Measurements from ENCODE around the gene KCNE1.
"Not testable (repeated sequence)": the region's sequence is repeated elsewhere in the genome, so short reads cannot be mapped to it uniquely, and the experiment has no call there.

KCNE1 gene

DNA sequence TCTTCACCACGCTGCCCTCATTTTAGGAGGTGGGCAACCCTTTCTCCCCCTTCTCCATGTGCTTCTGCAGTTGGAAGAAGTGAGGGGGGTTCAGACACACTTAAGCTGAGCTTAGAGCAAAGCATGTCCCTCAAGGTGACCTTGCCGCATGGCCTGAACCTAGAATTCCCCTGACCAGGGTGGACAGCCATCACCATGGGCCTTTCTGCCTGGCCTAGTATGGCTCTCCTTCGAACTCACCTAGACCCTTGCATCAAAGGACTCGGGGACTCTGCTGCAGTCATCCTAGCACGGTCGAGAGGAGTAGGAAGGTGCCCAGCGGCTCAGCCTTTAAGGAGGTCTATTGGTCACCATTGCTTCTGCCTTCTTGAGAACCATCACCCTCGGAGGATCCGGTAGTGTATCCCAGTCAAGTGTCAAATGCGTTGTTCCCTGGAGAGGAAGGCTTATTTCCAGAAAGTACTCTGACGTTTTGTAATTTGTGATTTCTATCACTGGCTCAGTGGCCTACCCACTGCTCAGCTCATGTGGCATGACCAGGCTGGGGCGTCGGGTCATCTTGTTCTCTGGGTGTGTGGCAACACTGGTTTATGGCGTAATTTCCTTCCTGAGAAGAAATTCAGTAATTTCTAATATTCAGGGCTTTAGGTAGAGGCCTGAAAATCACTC is at the start of gene KCNE1:
TSS of gene KCNE1 (minus strand) at position 424 of the 669 bp plus-strand sequence. CDS start 62,576 bp downstream, outside the sequence.
- no peak for DNase-seq

DNA sequence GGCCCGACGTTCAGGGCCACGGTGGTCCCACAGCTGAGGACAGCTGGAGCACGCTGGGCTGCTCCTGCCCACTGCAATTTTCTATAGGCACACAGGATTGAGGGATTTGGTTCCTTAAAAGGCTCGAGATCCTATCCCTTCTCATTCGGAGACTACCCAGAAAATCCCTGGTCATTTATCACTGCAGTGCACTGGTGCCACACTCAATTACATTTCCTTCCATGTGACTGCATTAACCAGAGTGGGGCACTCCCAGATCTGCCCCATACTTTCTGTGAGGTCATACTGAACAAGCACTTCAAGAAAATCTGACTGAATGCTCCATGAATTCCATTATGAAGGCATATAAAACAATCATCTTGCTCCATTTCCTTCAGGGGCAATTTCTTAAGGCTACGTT is 49.8 kb upstream of the KCNE1 start:
- DNase-seq = no peak

DNA sequence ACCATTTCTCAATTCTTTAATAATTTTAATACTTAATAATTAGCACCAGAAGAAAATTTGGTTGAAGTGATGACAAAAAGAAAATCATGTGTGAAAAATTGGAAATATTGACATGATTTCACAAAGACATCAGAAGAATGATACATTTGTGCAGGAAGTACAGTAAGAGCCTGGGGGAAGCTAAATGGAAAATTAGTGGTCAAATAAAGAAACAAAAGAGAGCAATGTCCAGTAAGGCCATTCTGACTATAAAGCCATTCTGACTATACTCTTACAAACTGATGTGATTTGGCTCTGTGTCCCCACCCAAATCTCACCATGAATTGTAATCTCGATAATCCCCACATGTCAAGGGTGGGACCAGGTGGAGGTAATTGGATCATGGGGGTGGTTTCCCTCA is 48.6 kb upstream of the KCNE1 start:
- no peak for DNase-seq

GRCh38 chr21:34560021-34560420 is 48.0 kb upstream of the KCNE1 start:
- no peak for DNase-seq

DNA sequence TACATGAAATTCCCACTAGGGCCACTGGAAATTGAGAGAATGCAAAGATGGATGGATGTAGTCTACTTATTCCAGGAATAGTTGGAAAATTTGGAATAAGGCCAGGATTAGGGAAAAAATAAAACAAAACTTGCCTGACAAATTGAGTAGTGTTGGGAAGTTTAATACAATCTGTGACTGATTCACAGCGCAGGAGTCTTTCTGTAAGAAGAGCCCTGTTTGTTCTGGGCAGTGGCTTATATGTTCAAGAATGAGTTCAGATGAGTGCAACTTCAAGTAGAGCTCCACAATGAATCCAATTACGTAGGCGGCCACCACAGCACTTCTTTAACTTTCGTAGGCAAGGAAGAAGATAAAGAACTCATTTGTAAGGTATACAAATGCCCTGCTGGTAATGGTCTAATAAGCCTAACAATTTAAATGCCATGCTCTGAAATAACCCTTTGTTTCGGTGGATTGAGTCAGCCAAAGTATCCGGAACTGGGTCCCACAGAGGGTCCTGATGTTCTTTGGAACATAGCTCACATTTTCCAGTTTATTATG is 47.1 kb upstream of the KCNE1 start:
- DNase-seq = no peak

- DNase-seq = no peak
Observed at GRCh38 chr21:34558166-34558565, 46.2 kb upstream of the KCNE1 start.

DNA sequence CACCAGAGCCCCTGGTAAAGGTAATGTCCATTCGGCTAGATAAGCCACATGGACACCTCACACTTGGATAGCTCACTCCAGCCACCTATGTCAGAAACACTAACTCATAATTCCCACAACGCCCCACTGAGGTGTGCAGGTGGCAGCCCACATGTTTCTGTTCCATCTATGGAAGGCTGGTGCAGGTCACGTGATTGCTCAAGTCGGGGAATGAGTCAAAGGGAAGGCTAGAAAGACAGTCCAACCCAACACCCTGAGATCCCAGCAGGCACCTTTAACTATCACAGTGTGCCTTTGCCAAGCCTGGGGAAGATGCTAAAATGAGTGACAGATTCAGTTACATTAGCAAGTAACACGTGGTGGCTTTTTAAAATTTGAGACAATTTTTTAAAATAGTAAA is 45.3 kb upstream of the KCNE1 start:
- DNase-seq = no peak

- DNase-seq = not testable (repeated sequence)
Observed at GRCh38 chr21:34554670-34555069, 42.7 kb upstream of the KCNE1 start.

DNA sequence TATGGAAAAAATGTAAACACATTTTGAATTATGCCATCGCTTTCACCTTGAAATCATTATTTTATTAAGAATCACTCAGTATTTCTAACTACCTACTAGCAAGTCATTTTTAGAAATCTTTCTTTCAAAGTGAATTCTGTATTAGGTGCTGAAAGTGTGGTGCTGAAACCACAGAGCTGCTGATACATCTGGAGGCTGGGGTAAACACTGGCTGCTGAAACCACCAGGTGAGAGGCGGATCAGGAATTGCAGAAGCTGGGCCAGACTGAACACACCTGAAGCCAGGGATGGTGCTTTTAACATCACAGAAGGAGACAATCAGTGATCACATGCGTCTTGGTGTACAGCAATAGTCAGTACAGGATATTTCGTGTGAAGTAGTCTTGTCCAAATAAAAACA is 42.2 kb upstream of the KCNE1 start:
- no peak for DNase-seq

GRCh38 chr21:34553151-34553952 is 41.3 kb upstream of the KCNE1 start:
- DNase-seq = no peak

DNA sequence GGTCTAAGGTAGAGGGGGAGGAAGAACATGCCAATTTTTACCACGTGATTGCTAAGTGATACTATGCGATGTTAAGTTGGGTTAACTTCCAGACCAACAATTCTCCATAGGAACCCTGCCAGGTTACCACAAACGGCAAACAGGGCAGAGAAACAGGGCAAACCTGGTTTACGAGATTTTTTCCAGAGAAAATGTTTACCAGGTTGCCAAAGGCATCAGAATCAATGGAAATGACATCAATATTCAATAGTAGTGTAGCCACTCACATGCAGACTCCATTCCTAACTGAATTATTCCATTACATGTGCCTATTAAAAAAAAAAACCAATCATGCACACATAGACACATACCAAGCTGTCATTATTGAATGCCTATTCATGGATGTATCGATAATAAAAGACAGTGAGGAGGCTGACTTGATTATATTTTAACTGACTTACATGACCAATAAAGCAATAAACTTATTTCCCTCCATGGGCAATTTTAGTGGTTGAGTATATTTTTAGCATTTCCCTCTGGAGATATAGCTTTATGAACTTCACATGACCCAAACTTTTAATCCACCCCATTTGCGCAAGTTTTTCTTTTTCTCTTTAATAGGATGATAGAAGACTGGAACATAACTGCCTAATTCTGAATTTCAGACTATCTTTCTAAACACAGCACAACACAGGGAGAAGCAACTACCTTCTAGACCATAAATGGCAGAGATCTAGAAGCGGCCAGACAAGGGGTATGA is 40.5 kb upstream of the KCNE1 start:
- no peak for DNase-seq

- DNase-seq = no peak
Observed at GRCh38 chr21:34550182-34550799, 38.3 kb upstream of the KCNE1 start.

DNA sequence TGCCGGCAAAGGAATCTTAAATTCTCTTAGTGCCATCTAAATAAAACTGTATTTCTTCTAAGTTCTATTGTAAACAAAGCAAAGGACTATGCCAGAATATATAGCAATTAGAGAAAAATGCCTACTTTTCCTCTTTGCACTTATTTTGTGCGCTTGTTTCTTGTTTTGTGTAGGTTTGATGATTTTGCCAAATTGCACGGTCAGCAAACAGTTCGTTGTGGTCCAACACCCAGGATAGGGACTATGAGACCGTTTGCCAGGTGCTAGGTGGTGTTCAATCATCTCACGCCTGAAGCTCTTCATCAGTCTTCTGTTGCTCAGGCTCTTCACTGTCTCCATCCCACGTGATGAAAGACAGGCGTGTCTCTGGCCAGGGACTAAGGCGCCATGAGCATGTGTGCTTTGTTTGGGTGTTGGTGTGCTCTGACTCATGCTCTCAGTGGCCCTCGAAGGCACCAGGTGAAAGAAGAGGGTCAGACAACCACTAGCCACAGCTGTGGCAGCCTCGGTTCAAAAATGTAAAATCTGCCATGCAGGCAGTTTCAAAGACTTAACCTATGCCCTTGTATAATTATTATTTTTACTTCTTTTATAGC is 36.9 kb upstream of the KCNE1 start:
- DNase-seq = no peak

DNA sequence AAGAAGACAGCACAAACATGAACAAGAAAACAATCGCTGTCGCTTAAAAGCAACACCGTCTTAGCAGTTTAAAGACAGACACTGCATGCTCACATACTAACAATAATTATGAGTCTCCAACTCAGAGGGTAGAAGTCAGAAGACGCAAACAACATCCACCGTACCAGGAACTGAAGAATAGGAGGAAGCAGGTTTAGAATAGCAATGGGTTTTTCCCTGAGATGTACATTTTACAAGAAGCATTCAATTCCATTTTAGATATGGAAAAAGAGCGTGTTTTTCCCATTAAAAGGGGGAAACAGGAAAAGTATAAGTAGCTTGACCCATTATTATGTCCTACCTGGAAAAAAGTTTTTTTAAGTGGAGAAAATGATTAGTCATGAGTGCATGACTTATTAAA is 34.5 kb upstream of the KCNE1 start:
- DNase-seq = no peak

DNA sequence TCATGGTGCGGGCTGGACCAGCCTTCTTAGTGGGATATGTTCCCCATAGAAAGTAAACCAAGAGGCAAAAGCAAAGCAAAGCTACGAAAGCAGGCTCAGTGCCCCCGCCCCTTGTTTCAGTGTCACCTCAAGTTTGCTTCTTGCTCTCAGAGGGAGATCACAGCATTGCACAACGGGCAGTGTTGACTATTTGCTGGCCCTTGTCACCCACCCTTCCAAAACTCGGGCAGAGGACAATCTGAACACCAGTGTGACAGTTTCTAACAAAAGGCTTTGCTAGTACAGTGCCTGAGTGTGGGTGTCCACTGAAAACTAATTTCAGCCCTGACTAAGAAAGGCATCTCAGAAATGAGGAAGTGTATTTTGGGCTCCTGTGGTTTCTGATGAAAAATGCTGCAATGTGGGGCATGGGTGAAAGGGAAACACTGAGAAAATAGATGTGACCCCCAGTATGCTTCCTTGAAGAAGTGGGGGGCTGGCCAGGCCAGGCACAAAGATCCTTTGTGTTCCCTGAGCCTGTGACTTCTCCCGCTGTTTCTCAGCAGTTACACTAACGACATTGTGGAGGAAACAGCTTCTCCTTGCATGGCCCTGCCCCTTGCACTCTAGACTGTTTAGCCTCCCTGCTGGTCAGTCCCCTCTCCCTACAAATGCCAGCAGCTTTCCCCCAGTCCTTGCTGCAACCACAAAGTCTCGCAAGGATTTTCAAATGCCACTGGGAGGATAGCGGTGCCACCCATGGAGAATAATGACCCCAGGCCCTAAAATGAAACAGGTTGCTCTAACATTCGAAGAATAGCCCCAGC is 33.3 kb upstream of the KCNE1 start:
- DNase-seq = no peak

DNA sequence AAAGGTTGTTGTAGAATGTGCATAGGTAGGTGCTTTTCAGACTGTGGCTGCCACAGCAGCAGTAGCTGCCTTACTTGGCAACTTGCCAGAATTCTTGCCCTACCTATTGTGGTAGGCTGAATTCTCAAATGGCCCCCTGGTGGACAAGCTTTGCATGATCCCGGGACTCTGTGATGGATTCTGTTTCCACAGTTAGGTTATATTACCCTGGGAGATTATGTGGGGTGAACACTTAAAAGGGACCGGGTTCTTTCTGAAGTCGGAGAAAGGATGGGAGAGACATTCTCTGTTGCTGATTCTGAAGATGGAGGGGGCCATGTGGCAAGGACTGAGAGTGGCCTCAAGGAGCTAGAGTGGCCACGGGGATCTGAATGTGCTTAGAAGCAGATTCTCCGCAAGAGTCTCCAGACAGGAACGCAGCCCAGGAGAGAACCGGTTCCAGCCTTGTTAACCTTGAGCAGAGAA is 32.1 kb upstream of the KCNE1 start:
- DNase-seq = no peak

- no peak for DNase-seq
Observed at GRCh38 chr21:34543017-34543416, 31.0 kb upstream of the KCNE1 start.

DNA sequence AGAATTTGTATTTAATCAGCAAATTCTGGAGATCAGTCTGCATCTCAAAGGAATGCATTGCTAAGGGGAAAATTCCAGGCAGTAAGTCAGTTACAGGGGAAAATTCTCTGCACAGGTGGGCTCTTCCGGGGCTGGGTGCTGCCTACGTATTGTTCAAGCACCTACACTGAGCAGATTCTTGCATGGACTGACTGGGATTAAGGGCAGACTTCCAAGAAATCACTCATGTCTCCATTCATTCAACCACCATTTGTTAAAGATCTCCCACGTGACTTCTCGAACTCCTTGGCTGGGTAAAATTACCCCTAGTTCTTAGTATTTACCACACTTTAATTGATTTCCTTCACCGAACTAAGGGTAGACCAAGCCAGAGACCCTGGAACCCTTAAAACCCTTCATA is 28.2 kb upstream of the KCNE1 start:
- DNase-seq = no peak

GRCh38 chr21:34537838-34538237 is 25.8 kb upstream of the KCNE1 start:
- DNase-seq = no peak

GRCh38 chr21:34536820-34537219 is 24.8 kb upstream of the KCNE1 start:
- DNase-seq = no peak

GRCh38 chr21:34536311-34536710 is 24.3 kb upstream of the KCNE1 start:
- DNase-seq = no peak

DNA sequence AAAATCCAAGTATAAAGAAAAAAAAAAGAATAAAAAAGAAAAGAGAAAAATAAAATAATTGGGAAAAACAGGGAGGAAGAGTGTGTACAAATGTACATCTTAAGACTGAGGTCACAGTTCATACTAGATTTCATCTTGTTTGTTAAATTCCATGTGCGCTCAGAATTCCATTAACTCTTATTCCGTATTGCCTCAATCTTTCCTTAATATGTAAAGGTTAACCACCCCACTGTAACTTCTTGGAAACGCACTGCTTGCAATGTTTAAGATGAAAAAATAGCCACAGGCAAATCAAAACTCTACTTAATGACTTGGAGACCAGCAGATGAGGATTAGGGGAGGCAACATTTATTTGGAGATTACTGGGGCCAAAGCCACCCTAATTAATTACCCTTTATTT is 23.9 kb upstream of the KCNE1 start:
- DNase-seq = no peak

Measured in GOT3 (cell line).